Islet precursor cell (in vitro differentiated cells): ENCODE measurements around the gene ULK4.
"Not testable (repeated sequence)": the region's sequence is repeated elsewhere in the genome, so short reads cannot be mapped to it uniquely, and the experiment has no call there.

Experiments used
- DNase-seq: peaks from one replicate; pipeline ENCODE4 v3.0.0-alpha.2; 2018

ULK4 gene

DNA sequence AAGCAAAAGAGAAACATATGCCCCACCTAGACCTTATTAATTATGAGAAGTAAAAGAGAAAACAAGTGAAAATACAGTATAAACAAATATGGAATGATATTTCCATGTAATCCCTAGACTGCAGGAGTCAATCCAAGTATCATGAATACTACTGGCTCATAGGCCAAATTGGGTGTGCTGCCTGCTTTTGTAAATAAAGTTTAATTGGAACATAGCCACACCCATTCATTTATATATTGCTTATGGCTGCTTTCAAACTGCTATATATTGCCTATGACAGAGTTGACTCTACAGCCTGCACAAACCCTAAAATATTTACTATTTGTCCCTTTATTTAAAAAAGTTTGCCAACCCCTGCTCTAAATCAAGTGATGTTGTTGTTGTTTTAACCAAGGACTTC is 5.3 kb downstream of the ULK4 start:
- no peak for DNase-seq

DNA sequence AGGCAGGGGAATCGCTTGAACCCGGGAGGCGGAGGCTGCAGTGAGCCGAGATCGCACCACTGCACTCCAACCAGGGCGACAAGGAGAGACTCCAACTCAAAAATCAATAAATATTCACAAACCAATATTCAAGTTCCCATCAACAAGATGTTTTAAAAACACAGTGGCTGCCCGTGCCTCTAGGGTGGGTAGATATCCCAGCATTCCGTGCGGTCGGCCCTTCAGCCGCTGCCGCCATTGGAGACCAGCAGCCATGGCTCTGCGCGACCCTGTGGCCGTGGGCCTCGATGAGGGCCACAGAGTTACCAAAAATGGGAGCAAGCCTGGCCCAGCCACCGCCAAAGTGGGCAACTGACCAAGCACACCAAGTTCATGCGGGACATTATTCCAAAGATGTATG is 6.7 kb downstream of the ULK4 start:
- DNase-seq, result no peak

DNA sequence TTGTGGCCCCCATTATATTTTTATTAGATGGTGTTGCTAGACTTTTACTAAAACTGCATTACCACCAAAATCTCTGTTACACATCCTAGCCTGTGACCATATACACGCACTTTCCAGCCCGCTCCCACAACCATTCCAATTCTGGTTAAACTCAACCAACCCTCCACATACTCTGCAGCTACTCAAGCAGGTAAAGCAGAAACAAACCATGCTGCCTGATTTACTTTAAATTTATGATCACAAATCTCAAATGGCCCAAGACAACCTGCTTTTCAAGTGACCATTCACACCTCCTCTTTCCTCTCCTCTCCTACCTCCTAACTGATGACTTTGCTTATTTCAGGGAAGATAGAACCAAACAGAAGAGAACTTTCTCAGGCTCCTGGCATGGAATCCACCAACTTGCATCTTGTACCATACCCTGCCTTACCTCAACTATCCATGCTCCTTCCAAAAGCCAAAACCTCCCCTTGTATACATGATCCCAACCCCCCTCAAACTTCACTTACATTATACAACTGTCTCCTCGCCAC is 18.5 kb downstream of the ULK4 start:
- DNase-seq, result no peak

DNA sequence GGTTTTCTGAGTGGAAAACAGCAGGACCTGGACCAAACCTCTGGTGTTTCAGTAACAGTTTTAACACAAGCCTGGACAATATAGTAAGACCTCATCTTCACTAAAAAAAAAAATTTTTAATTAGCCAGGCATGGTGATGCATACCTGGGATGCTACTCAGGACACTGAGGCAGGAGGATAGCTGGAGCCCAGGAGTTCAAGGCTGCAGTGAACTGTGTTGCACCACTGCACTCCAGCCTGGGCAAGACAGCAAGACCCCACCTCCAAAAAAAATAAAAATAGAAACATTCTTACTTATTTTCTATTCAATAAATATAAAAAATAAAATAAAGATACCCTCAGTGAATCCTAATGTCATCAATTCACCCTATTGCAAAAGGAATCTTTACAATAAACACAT is 21.5 kb downstream of the ULK4 start:
- no peak for DNase-seq

DNA sequence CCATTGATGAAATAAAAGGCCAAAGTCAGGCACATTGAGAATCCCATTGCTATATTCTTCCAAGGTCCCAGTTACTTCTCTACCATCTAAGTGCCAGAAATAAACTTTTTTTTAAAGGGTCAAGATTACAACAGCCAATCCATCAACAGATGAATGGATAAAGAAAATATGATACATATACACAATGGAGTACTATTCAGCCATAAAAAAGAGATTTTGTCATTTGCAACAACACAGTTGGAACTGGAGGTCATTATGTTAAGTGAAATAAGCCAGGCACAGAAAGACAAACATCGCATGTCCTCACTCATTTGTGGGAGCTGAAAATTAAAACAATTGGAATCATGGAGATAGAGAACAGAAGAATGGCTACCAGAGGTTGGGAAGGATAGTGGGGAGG is 25.5 kb downstream of the ULK4 start:
- DNase-seq, result no peak

DNA sequence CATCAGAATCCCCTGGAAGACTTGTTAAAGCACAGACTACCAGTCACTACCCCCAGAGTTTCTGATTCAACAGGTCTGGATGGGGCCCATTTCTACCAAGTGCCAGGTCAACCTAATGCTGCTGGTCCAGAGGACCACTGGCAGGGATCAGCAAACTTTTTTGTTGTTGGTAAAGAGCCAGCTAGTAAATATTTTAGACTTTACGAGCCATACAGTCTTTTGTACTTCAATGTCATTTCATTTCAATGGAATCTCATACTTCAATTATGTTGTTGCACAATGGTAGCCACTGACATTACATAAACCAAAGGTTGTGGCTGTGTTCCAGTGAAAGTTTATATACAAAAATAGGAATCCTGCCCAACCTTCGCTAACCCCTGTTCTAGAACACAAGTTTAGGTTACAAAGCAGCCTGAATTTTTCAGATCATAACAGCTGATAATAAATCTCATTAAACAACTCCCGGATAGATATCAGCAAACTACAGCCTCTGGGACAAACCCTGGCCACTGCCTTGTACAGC is 28.7 kb downstream of the ULK4 start:
- DNase-seq, result no peak

DNA sequence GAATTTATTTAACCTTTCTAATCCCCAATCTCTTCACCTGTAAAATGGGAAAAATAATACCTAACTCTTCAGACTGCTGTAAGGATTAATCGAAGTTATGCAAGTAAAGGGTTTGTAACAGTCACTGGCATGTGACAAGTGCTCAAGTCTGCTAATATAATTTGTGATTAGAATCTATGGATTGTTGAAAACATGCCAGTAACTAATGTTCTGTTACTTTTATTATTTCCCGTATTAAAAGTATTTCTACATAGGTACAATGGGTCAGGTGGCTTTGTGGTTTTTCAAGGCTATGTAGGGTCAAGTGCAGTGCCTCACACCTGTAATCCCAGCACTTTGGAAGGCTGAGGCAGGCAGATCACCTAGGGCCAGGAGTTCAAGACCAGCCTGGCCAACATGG is 29.4 kb downstream of the ULK4 start:
- DNase-seq, result no peak

DNA sequence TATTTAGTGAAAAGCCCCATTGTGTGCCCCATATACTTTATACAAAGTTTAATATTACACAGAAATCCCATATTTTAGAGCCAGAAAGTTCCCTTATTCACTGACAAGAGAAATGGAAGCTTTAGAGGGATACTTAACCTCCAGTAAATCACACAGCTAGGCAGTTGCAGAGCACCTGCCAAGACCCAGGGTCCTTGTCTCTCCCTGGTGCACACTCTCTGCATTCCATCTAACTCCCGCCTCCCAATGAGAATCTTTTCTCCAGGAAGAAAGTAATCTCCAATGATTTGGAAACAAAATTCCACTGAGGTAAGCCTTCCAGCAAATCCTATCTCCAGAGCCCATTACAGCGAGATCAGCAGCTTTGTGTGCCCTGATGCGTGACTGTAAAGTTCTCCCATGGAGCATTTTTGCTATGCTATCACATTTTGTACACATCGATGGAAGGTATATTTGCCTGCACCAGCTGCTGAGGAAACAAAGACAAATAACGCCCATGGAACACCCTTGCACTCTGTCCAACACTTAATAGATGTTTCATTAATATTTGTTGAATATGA is 41.4 kb downstream of the ULK4 start:
- no peak for DNase-seq

DNA sequence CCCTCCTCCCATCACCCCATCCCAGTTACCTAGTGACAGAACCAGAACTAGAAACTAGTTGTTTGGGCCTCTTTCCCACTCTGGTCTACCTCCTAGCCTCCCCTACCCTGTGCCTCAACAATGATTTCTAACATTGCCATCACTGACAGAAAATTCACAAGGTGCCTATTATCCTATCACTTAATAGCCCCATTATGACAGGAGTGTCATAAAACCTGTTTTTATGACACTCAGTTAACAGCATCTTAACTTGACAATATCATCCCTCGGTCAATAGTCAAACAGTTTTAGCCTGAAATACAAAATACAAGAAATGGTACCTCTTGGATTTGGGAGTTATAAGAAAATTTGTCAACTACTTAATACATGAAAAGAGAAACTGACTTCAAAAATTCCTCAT is 46.5 kb downstream of the ULK4 start:
- no peak for DNase-seq

DNA sequence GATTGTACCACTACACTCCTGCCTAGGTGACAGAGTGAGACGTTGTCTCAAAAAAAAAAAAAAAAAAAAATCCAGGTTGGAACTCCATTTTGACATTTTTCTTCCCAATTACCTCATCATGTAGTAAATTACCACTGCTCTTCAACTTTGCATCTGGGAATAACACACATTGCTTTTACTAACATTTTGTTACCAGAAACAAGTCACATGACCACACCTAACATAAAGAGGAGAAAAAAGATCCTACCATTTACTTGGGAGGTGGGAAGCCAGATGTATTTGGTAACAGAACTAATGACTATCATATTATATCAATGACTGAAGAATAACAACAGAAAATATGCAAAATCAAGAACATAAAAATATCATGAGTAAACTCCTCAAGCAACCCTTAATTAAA is 49.6 kb downstream of the ULK4 start:
- DNase-seq, result no peak

DNA sequence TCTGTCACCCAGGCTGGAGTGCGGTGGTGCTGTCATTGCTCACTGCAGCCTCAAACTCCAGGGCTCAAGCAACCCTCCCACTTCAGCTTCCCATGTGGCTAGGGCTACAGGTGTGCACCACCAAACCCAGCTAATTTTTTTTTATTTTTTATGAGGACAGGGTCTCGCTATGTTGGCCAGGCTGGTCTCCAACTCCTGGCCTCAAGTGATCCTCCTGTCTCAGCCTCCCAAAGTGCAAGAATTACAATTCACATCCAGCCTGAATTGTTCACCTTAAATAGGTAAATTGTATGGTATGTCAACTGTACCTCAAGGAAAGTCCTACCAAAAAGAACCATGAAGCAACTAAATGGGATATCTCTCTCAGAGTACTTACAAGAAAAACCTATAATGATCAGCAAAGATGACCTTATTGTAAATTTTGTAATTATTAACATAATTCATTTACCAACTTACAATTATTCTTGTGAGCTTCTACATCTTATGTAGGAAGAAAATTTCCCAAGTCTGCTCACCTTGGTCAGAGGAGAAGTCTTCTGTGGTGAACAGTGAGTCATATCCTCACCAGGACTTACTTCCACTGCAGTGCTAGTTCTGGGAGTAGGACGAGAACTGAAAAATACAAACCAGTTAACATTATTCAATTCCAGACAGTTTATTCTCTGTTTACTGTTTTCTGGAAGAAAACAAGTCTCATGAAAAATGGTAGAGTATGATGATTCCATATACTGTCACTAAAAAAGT is 54.4 kb downstream of the ULK4 start:
- DNase-seq, result no peak

DNA sequence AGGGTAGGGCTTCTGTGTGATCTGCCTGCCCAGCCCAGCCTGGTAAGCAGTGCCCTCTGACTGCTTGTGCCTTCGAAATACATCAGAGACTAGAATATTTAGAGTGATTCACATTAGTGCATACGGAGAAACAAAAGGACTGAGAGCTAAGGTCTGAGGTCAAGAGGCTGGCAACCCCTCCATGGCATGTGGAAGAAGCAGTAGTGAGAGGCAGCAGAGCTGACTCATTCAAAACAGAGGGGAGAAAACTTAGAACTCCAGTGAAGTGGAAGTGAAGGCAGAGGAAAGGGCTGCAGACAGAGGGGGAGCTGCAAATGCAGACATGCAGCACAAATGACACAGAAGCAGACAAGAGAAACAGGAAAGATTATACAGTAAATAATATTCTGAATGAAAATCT is 61.6 kb downstream of the ULK4 start:
- DNase-seq, result peak; percentile 60

DNA sequence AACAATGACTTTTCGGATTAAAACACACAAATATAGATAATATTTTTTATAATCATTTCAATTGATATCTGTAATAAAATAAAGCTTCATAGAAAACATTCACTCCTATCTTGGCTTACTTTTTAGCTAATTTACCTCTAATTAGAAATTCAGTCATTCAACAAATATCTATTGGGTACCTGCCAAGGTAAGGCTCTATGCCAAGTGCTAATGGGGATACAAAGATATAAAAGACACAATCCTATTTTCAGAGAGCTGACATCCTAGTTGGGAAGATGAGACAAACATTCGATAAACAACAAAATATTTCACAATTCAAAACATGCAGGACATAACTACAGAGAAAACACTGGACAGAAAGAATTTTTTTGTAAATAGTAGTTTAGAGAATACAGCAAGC is 63.3 kb downstream of the ULK4 start:
- DNase-seq, result no peak

DNA sequence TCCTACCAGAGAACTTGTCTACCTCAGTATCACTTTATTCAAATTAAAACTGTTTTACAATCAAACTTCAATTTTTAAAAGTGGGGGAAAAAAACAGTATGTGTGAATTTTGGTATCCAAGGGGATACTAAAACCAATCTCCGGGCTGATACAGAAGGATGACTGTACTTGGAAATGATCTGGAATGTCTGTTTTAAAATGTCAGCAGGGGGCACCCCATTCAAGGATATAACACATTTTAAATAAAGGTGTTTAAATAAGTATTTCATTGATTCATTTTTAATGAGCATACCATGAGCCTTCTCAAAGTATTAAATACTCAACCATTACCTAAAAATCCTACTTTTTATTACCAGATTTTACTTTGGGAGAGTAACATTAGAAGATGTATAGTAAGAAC is 67.9 kb downstream of the ULK4 start:
- DNase-seq, result no peak

DNA sequence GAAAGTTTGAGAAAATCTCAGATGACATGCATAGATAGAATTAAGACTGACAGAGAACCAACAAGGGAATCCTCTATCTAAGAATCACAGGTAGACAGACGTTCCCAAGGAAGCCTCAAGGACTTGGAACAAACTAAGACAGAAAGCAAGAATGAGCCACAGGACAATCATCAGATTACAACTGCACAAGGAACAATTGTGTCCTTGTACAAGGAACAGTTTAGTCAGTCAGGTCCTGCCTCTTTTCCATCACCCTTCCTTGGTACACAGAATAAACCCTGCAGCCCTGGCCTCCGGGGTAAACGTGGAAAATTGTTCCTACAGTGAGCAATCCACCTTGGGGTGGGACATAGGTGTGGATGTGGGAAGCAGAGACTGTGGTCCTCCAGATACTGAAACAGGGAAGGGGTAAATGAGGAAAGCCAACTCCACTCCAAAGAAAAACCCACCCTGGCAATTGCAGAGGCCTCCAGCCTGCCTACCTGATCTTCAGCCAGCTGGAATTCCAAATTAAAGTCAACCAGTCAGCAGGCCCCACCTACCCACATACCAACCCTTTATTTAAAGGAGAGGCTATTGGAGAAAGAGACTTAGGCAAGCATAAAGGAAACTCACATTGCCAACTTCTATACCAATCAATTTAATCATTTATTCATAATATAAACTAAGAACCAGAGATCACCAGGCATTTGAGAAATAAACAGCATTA is 73.4 kb downstream of the ULK4 start:
- DNase-seq, result peak; percentile 70

DNA sequence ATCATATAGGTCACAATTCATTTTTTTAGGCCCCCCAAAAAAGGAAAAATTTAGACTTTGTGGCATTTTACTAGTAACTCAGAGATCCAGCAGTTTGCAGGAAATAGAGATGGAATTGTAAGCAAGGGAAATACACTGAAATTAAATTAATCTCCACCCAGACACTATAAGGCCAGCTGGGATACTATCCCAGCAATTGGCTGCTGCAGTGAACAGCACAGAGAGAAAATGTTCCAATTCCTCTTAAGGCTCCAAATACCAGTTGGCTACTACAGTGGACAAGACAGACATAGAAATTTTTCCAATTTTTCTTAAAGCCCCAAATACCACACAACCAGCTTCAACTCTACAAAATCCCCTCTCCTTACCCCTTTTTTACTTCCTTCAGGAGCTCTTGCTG is 78.9 kb downstream of the ULK4 start:
- DNase-seq, result no peak

DNA sequence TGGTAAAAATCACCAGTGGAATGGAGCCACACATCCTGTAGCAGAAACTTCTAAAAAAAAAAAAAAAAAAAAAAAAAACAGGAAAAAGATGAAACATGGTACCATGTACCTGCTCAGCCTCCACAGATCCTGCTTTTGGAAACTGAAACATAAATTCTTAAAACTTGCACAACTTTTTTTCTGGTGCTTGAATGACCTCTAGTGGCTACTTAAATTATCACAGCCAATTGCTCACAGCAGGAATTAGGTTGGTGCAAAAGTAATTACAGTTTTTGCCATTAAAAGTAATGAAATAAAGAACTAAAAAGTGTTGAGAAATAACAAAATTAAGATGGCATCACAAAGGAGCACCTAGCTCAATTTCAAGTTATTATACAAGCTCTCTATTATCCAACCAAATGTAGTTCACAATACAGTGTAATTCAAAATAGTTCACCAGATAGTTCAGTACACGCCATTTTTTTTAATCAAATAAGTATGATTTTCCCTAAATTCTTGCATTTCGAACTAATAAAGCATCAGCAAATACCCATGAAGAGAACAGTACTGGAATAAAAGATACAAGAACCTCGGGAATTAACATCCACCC is 80.6 kb downstream of the ULK4 start:
- no peak for DNase-seq

DNA sequence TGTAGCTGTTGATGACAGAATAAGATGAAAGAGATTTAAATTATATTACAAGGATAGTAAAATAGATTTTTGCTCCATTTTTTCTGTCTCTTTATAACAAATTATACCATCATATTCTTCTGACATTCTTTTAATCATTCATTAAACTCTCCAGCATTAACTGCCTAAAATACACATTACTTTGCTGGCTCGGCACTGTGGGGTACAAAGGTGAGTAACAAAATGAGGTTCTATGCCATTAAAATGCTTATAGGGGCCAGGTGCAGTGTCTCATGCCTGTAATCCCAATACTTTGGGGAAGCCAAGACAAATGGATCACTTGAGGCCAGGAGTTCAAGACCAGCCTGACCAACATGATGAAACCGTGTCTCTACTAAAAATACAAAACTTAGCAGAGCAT is 81.5 kb downstream of the ULK4 start:
- DNase-seq, result no peak

DNA sequence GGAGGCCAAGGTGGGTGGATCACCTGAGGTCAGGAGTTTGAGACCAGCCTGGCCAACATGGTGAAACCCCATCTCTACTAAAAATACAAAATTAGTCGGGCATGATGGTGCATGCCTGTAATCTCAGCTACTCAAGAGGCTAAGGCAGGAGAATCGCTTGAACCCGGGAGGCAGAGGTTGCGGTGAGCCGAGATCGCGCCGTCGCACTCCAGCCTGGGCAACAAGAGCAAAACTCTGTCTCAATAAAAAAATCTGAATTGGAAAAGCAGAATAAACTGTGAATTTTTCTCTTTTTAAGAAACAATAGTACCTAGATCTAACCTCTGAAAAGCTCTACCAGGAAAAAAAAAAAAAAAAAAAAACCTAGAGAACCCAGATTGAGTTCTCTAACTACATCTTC is 84.2 kb downstream of the ULK4 start:
- not testable (repeated sequence) for DNase-seq

DNA sequence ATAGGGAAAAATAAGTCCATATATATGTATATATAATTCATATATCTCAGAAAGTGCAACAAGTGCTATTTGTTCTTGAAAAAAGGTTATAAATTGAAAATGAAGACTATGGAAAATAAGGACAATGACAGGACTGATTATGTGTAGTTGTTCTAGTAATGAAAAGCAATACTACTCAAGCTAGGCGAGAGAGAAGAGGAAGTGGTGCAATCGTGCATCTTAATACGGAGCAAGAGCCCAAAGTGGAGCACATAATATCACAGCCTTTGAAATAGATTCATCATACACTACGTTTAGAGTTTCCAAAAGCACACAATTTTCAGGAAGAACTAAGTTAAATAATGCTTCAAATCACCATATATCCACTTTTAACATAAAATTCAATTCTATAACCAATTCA is 87.9 kb downstream of the ULK4 start:
- DNase-seq, result no peak

DNA sequence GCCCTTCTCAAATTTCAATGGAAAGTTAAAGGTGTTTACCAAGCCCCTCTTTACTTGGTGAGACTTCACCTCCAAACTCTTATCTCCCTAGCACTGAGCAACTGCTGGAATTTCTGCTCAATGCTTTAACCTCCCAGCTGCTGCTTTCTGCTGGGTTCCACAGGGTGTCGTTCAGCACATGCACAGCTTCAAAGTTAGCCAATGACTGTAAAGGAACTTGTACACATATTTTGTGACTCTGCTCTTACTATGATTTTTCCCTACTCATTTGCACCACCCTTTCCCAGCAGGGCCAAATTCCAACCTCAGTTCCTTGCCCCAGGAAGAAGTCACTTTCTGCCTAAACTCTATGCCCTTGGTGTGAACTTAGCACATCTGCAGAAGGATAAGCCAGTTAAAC is 89.7 kb downstream of the ULK4 start:
- no peak for DNase-seq

DNA sequence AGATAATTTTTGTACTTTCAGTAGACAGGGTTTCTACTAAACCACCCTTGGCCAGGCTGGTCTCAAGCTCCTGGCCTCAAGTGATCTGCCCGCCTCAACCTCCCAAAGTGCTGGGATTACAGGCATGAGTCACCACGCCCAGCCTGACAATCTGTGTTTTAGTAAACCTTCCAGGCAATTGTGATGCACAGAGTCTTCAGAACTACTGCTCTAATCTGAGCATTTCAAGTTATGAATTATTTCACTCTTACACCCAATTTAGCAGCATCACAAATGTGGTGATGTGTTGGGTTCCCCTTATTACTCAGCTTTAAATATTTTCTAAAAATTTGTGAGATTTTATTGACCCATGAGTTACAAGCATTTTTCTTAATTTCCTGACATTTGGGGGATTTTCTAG is 94.4 kb downstream of the ULK4 start:
- no peak for DNase-seq

DNA sequence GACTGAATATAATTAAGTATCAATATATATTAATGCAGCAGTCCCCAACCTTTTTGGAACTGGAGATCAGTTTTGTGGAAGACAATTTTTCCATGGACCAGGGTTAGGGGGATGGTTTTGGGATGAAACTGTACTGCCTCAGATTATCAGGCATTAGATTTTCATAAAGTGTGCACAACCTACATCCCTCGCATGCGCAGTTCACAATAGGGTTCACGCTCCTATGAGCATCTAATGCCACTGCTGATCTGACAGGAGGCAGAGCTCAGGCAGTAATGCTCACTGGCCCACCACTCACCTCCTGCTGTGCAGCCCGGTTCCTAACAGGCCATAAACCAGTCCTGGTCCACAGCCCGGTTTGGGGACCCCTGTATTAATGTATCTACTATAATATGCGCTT is 95.6 kb downstream of the ULK4 start:
- no peak for DNase-seq

DNA sequence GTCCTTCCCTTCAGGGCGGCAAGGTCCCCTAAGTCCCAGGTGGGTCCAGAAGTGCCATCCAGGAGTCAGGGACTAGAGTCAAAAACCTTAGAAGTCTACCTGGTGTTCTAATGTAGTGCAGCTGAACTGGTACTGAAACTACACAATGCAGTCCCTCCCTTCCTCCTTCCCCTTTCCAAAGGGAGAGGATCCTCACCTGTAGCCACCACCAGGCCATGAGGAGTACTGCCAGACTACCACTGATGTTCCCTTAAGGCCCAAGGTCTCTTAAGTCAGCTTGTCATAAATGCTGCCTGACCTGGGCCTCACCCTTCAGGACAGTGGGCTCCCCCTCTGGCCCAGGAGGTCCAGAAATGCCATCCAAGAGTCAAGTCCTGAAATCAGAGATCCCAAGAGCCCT is 98.9 kb downstream of the ULK4 start:
- DNase-seq, result peak; percentile 64
